PC-3 (cell line): ENCODE measurements around the gene GPN2. TPM values are rescaled to one million over a fixed set of nuclear protein-coding genes. Genes with fewer than 3 reads are reported as not detected.
"Not testable (repeated sequence)": the region's sequence is repeated elsewhere in the genome, so short reads cannot be mapped to it uniquely, and the experiment has no call there.

Source experiments
- ATAC-seq: fragments of 200-7000 bp; cut with Tn5 transposase; 2 replicates; pipeline ENCODE4 v1.9.1; 2020; ENCODE audit warnings: mild to moderate bottlenecking, moderate library complexity
- BruUV-seq: library from RNA; stranded (reverse); fragments of 400-500 nt; replicated peaks from 2 replicates; lab custom pipeline; 2021; lab: Mats Ljungman, UMichigan
- CTCF ChIA-PET: fragments of 300-600 bp; sonication (Branson Sonifier 250); formaldehyde crosslinking; loops from one replicate; lab custom pipeline; 2022; ENCODE audit warnings: antibody characterized with exemption; lab: Charles Lee
- POLR2A ChIA-PET: fragments of 300-600 bp; sonication (Branson Sonifier 250); formaldehyde crosslinking; loops from one replicate; lab custom pipeline; 2022; ENCODE audit warnings: antibody characterized with exemption; ENCODE audit not compliant: unreplicated experiment; lab: Charles Lee
- DNase-seq: peaks from one replicate; pipeline ENCODE4 v3.0.0-alpha.2; 2015
- H2AFZ ChIP-seq: fragments of 300-600 bp; sonication (generic); 2 replicates; pipeline ENCODE4 v1.6.0; 2016; ENCODE audit warnings: antibody characterized with exemption, low read length
- H3F3A ChIP-seq: fragments of 300-600 bp; sonication (generic); one replicate; pipeline ENCODE4 v1.6.0; 2017; ENCODE audit warnings: antibody characterized with exemption, low read length, control low read depth, mild to moderate bottlenecking; ENCODE audit not compliant: unreplicated experiment
- H3K27ac ChIP-seq: fragments of 300-600 bp; sonication (generic); 2 replicates; pipeline ENCODE4 v1.5.1; 2016; ENCODE audit warnings: mild to moderate bottlenecking, low read length
- H3K27me3 ChIP-seq: fragments of 300-600 bp; sonication (generic); 2 replicates; pipeline ENCODE4 v1.6.1; 2016; ENCODE audit warnings: low read length, mixed read lengths
- H3K36me3 ChIP-seq: fragments of 300-600 bp; sonication (generic); 2 replicates; pipeline ENCODE4 v1.6.1; 2016; ENCODE audit warnings: low read depth, mixed run types, low read length, mixed read lengths
- H3K4me1 ChIP-seq: fragments of 300-600 bp; sonication (generic); 2 replicates; pipeline ENCODE4 v1.5.1; 2016; ENCODE audit warnings: low read length; ENCODE audit not compliant: insufficient read depth
- H3K4me2 ChIP-seq: fragments of 300-600 bp; sonication (generic); 2 replicates; pipeline ENCODE4 v1.6.0; 2016; ENCODE audit warnings: low read length
- H3K4me3 ChIP-seq: fragments of 300-600 bp; sonication (generic); 2 replicates; pipeline ENCODE4 v1.5.1; 2016; ENCODE audit warnings: mild to moderate bottlenecking, low read length, mixed read lengths
- H3K79me2 ChIP-seq: fragments of 300-600 bp; sonication (generic); 2 replicates; pipeline ENCODE4 v1.6.1; 2017; ENCODE audit warnings: low read length, mixed read lengths
- H3K9ac ChIP-seq: fragments of 300-600 bp; sonication (generic); 2 replicates; pipeline ENCODE4 v1.6.0; 2016; ENCODE audit warnings: mild to moderate bottlenecking, low read length
- H3K9me2 ChIP-seq: fragments of 300-600 bp; sonication (generic); replicated peaks from 2 replicates; pipeline ENCODE4 v1.6.1; 2016; ENCODE audit warnings: mixed run types, low read length, mixed read lengths
- H3K9me3 ChIP-seq: fragments of 300-600 bp; sonication (generic); 2 replicates; pipeline ENCODE4 v1.6.1; 2016; ENCODE audit warnings: low read length, mixed read lengths
- H4K20me1 ChIP-seq: fragments of 300-600 bp; sonication (generic); 2 replicates; pipeline ENCODE4 v1.6.1; 2016; ENCODE audit warnings: low read length, mixed read lengths
- CTCF ChIP-seq: fragments of 300-600 bp; sonication (generic); conservative IDR thresholded peaks from 2 replicates; pipeline ENCODE4 v1.5.1; 2017; ENCODE audit warnings: antibody characterized with exemption, low read depth, mild to moderate bottlenecking, low read length
- EZH2 ChIP-seq: fragments of 300-600 bp; sonication (generic); IDR thresholded peaks from one replicate; pipeline ENCODE4 v1.6.1; 2017; ENCODE audit warnings: antibody characterized with exemption, mild to moderate bottlenecking, low read length; ENCODE audit not compliant: unreplicated experiment
- EZH2phosphoT487 ChIP-seq: fragments of 300-600 bp; sonication (generic); IDR thresholded peaks from 2 replicates; pipeline ENCODE4 v1.6.1; 2018; ENCODE audit warnings: mild to moderate bottlenecking, antibody characterized with exemption, low read length, borderline replicate concordance
- intact Hi-C: fragments of 100-400 bp; cut with micrococcal nuclease; formaldehyde crosslinking; loops from 2 replicates; pipeline ENCODE4 v1.9.0; 2023
- total RNA-seq: library from RNA; depleted of rRNA; stranded (reverse); fragments of >200 nt; gene quantifications from 2 replicates; pipeline ENCODE4 v1.2.3, GENCODE V29; 2014

Gene GPN2
- total RNA-seq, 1 experiment from 2014 or later: 24.6 TPM

GRCh38 chr1:26839779-26840178 is 50.3 kb downstream of the GPN2 start:
- POLR2A ChIA-PET: interaction anchor here (0.6 kb wide), 1 partner anchor 34 kb away, joined by 7 read pairs; no protein-coding TSS in a partner anchor

GRCh38 chr1:26839339-26839722 is 50.8 kb downstream of the GPN2 start:
- no TSS peak for BruUV-seq
- H3F3A ChIP-seq: no peaks in the 10 kb centered on the region
- H3K36me3 ChIP-seq: peaks cover 13% of the 10 kb centered on the region
- no peaks in the 10 kb centered on the region for H3K9me2 ChIP-seq
- H3K4me1 ChIP-seq: no peaks in the 10 kb centered on the region
- CTCF ChIA-PET: no interaction called here
- H3K9ac ChIP-seq: no peak overlapping the region
- H3K27ac ChIP-seq: no peak overlapping the region
- POLR2A ChIA-PET: interaction anchor here (0.6 kb wide), 1 partner anchor 34 kb away, joined by 7 read pairs; no protein-coding TSS in a partner anchor
- H3K9me3 ChIP-seq: no peaks in the 10 kb centered on the region
- no peak for TF ChIP-seq EZH2phosphoT487
- TF ChIP-seq EZH2: no peak
- no peak for TF ChIP-seq CTCF
- no peaks in the 10 kb centered on the region for H3K79me2 ChIP-seq
- H4K20me1 ChIP-seq: no peaks in the 10 kb centered on the region
- no peak for ATAC-seq
- H3K27me3 ChIP-seq: no peaks in the 10 kb centered on the region
- no peak overlapping the region for H3K4me2 ChIP-seq
- intact Hi-C loops: no loop called here
- no peak overlapping the region for H3K4me3 ChIP-seq
- H2AFZ ChIP-seq: no peak overlapping the region
- DNase-seq: no peak

More at GRCh38 chr1:26839779-26840178, 50.3 kb downstream of the GPN2 start:
- no peak overlapping the region for H3K4me2 ChIP-seq
- intact Hi-C loops: no loop called here
- no peak for TF ChIP-seq CTCF
- no peak for TF ChIP-seq EZH2phosphoT487
- TF ChIP-seq EZH2: no peak
- no peaks in the 10 kb centered on the region for H3K9me3 ChIP-seq
- no peak overlapping the region for H3K27ac ChIP-seq
- no TSS peak for BruUV-seq
- no peaks in the 10 kb centered on the region for H3K27me3 ChIP-seq
- CTCF ChIA-PET: interaction anchor here (0.5 kb wide), 1 partner anchor 26 kb away, joined by 4 read pairs; no protein-coding TSS in a partner anchor
- H3K9ac ChIP-seq: no peak overlapping the region
- H3K9me2 ChIP-seq: no peaks in the 10 kb centered on the region
- no peak for ATAC-seq
- H2AFZ ChIP-seq: no peak overlapping the region
- H3K4me1 ChIP-seq: no peaks in the 10 kb centered on the region
- H3F3A ChIP-seq: no peaks in the 10 kb centered on the region
- no peaks in the 10 kb centered on the region for H3K79me2 ChIP-seq
- DNase-seq: no peak
- no peak overlapping the region for H3K4me3 ChIP-seq
- H3K36me3 ChIP-seq: peaks cover 10% of the 10 kb centered on the region
- H4K20me1 ChIP-seq: no peaks in the 10 kb centered on the region

- H2AFZ ChIP-seq: no peak overlapping the region
- TF ChIP-seq EZH2phosphoT487 (no peak), EZH2 (no peak), CTCF (no peak)
- no peak overlapping the region for H3K4me2 ChIP-seq
- no peaks in the 10 kb centered on the region for H3F3A ChIP-seq
- H4K20me1 ChIP-seq: no peaks in the 10 kb centered on the region
- ChIA-PET CTCF (no interaction called here), POLR2A (no interaction called here)
- peaks cover 15% of the 10 kb centered on the region for H3K36me3 ChIP-seq
- no peaks in the 10 kb centered on the region for H3K9me3 ChIP-seq
- BruUV-seq: no TSS peak
- H3K27ac ChIP-seq: no peak overlapping the region
- ATAC-seq (no peak), DNase-seq (no peak)
- H3K27me3 ChIP-seq: no peaks in the 10 kb centered on the region
- H3K9ac ChIP-seq: no peak overlapping the region
- no peaks in the 10 kb centered on the region for H3K79me2 ChIP-seq
- no peaks in the 10 kb centered on the region for H3K4me1 ChIP-seq
- intact Hi-C loops: no loop called here
- no peak overlapping the region for H3K4me3 ChIP-seq
- H3K9me2 ChIP-seq: no peaks in the 10 kb centered on the region
Observed at GRCh38 chr1:26838474-26839338, 51.4 kb downstream of the GPN2 start.

- H3K27me3 ChIP-seq, DNase-seq, BruUV-seq, H3K27ac ChIP-seq, intact Hi-C loops, CTCF ChIA-PET, H3K9me2 ChIP-seq, H3K4me1 ChIP-seq, H3K79me2 ChIP-seq, H3K9ac ChIP-seq, POLR2A ChIA-PET, H3K9me3 ChIP-seq, ATAC-seq, H3K4me3 ChIP-seq, H3K4me2 ChIP-seq, H4K20me1 ChIP-seq, H3F3A ChIP-seq, H2AFZ ChIP-seq: not testable (repeated sequence)
- peaks cover 25% of the 10 kb centered on the region for H3K36me3 ChIP-seq
Observed at GRCh38 chr1:26837665-26838064, 52.4 kb downstream of the GPN2 start.
